GM03348 (cell line): ENCODE data around the gene ARHGEF7.
A peak's percentile ranks its signal among the peaks of the same experiment; 100 is the strongest.

Experiments
- DNase-seq: peaks from one replicate; pipeline ENCODE4 v3.0.0; 2012; ENCODE audit warnings: low spot score

ARHGEF7 gene

GRCh38 chr13:111225810-111226546, 110.9 kb downstream of the ARHGEF7 start:
- DNase-seq: no peak

- DNase-seq: no peak
Measured at GRCh38 chr13:111227405-111227804, 112.3 kb downstream of the ARHGEF7 start.

GRCh38 chr13:111228262-111229144, 113.4 kb downstream of the ARHGEF7 start:
- no peak for DNase-seq

GRCh38 chr13:111230385-111230930, 115.3 kb downstream of the ARHGEF7 start:
- no peak for DNase-seq

- no peak for DNase-seq
Measured at GRCh38 chr13:111232191-111232590, 117.1 kb downstream of the ARHGEF7 start.

- no peak for DNase-seq
Measured at GRCh38 chr13:111233080-111233479, 118.0 kb downstream of the ARHGEF7 start.

GRCh38 chr13:111239764-111240670, 124.9 kb downstream of the ARHGEF7 start:
- DNase-seq: no peak

GRCh38 chr13:111241006-111241755, 126.1 kb downstream of the ARHGEF7 start:
- no peak for DNase-seq

GRCh38 chr13:111241862-111242261, 126.8 kb downstream of the ARHGEF7 start:
- DNase-seq: no peak

- DNase-seq: no peak
Measured at GRCh38 chr13:111242585-111242984, 127.5 kb downstream of the ARHGEF7 start.

- no peak for DNase-seq
Measured at GRCh38 chr13:111243981-111244380, 128.9 kb downstream of the ARHGEF7 start.

GRCh38 chr13:111245576-111246384, 130.7 kb downstream of the ARHGEF7 start:
- DNase-seq: peak; percentile 58

GRCh38 chr13:111247552-111247951, 132.4 kb downstream of the ARHGEF7 start:
- DNase-seq: no peak

GRCh38 chr13:111248822-111249221, 133.7 kb downstream of the ARHGEF7 start:
- DNase-seq: no peak

GRCh38 chr13:111249637-111250360, 134.7 kb downstream of the ARHGEF7 start:
- no peak for DNase-seq

GRCh38 chr13:111251646-111252445, 136.7 kb downstream of the ARHGEF7 start:
- no peak for DNase-seq

- DNase-seq: peak; percentile 76
Measured at GRCh38 chr13:111252446-111253364, 137.6 kb downstream of the ARHGEF7 start.
